ENCODE data around the gene TLE5.

DNA sequence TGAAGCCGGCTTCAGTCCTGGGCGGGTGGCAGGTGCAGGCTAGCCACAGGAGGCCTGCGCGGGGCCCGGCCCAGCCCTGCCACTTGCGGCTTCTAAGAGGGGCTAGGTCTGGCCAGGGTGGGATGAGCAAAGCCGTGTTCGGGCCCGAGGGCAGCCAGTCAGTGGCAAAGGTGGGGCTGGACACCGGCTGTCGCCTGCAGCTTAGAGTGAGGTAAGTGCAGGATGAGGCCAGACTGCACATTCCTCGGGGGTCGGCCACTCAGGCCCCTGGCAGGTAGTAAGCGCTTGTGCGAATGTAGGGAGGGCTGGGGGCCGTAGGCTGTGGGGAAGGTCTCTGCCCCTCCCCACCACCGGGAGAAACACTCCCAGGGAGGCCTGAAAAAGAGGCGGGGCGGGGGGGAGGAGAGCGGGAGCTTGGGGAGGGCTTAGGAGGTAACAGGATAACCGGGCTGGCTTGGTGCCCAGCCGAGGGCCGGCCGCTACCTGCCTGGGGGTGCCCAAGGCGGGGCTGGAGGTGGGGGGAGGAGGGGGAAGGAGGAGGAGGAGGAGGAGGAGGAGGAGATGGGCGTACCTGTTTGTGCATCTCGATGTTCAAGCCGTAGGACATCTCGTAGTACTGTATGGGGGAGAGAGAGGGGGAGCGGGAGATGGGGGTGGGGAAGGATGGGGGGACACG is 6.4 kb downstream of the TLE5 start:
- no peak; the same call in none of the 2 replicates for TF ChIP-seq POLR2A (IDR thresholded peaks at IDR 0.05; ENCODE audit: low read depth, low read length)
- TF ChIP-seq, protein P1, sequence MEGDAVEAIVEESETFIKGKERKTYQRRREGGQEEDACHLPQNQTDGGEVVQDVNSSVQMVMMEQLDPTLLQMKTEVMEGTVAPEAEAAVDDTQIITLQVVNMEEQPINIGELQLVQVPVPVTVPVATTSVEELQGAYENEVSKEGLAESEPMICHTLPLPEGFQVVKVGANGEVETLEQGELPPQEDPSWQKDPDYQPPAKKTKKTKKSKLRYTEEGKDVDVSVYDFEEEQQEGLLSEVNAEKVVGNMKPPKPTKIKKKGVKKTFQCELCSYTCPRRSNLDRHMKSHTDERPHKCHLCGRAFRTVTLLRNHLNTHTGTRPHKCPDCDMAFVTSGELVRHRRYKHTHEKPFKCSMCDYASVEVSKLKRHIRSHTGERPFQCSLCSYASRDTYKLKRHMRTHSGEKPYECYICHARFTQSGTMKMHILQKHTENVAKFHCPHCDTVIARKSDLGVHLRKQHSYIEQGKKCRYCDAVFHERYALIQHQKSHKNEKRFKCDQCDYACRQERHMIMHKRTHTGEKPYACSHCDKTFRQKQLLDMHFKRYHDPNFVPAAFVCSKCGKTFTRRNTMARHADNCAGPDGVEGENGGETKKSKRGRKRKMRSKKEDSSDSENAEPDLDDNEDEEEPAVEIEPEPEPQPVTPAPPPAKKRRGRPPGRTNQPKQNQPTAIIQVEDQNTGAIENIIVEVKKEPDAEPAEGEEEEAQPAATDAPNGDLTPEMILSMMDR (IDR thresholded peaks at IDR 0.05 in 2 of 3, conservative IDR thresholded peaks at IDR 0.05 in 1 of 3; ENCODE audit: control insufficient read depth in 2 of 3, extremely low read depth in 1 of 3, insufficient read depth in 1 of 3, low read depth in 3 of 3, low read length in 3 of 3) = no peak
- no peak for TF ChIP-seq KLF5 (IDR thresholded peaks at IDR 0.05; ENCODE audit: partially characterized antibody)
- TF ChIP-seq NBN (IDR thresholded peaks at IDR 0.05) = no peak
- TF ChIP-seq, protein P2, sequence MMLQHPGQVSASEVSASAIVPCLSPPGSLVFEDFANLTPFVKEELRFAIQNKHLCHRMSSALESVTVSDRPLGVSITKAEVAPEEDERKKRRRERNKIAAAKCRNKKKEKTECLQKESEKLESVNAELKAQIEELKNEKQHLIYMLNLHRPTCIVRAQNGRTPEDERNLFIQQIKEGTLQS (IDR thresholded peaks at IDR 0.05; ENCODE audit: borderline replicate concordance, extremely low read depth, low read depth, low read length) = no peak
- TF ChIP-seq ZBTB11 (CRISPR knock-in tag; IDR thresholded peaks at IDR 0.05) = no peak
- TF ChIP-seq FOS (IDR thresholded peaks at IDR 0.05; ENCODE audit: borderline replicate concordance, extremely low read depth, insufficient read length) = no peak
- no peak for TF ChIP-seq GABPA (IDR thresholded peaks at IDR 0.05; ENCODE audit: low read depth)
- TF ChIP-seq, protein P3, sequence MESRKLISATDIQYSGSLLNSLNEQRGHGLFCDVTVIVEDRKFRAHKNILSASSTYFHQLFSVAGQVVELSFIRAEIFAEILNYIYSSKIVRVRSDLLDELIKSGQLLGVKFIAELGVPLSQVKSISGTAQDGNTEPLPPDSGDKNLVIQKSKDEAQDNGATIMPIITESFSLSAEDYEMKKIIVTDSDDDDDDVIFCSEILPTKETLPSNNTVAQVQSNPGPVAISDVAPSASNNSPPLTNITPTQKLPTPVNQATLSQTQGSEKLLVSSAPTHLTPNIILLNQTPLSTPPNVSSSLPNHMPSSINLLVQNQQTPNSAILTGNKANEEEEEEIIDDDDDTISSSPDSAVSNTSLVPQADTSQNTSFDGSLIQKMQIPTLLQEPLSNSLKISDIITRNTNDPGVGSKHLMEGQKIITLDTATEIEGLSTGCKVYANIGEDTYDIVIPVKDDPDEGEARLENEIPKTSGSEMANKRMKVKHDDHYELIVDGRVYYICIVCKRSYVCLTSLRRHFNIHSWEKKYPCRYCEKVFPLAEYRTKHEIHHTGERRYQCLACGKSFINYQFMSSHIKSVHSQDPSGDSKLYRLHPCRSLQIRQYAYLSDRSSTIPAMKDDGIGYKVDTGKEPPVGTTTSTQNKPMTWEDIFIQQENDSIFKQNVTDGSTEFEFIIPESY (IDR thresholded peaks at IDR 0.05) = no peak
- TF ChIP-seq ZBTB4 (CRISPR knock-in tag; IDR thresholded peaks at IDR 0.05) = no peak
- TF ChIP-seq RCOR1 (conservative IDR thresholded peaks at IDR 0.05; ENCODE audit: low read depth, low read length) = no peak
- no peak for TF ChIP-seq FOXK2 (IDR thresholded peaks at IDR 0.05)

All from GM12878 (cell line).